ENCODE measurements around the gene EMP2. TPM values are rescaled to one million over a fixed set of nuclear protein-coding genes. Genes with fewer than 3 reads are reported as not detected.

The EMP2 gene
- total RNA-seq, 1 experiment from 2014 or later: 14.4 TPM

DNA sequence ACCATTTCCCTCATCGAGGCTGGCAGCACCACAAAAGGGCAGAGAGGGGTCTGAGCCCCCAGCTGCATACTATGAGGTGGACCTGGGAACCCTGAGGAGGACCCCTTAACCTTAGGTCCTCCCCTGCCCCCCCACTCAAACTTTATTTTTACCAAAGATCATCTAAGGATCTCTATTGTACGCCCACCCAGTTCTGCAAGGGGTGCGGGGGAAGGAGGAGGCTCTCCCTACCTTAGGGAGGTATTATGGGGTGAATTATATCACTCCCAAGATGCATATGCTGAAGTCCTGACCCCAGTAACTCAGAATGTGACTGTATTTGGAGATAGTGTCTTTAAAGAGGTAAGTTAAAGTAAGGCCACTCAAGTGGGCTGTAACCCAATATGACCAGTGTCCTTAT is 26.8 kb upstream of the EMP2 start:
- Histone ChIP-seq H2BK20ac (ENCODE audit: low read depth, low read length, poor library complexity, severe bottlenecking) (no peak overlapping the region), H3K9me3 (ENCODE audit: control insufficient read depth, low read depth, low read length) (no peaks in the 10 kb centered on the region), H3K4me2 (ENCODE audit: insufficient read depth, insufficient read length, low read length) (no peak overlapping the region), H4K20me1 (ENCODE audit: control insufficient read depth, insufficient read depth, insufficient read length) (no peaks in the 10 kb centered on the region), H2BK12ac (ENCODE audit: insufficient read length, low read depth, low read length) (no peak overlapping the region), H3K14ac (ENCODE audit: insufficient read depth, low read length) (no peak overlapping the region), H2AK5ac (ENCODE audit: insufficient read length, low read length) (no peak overlapping the region), H2BK120ac (ENCODE audit: low read depth, low read length, poor library complexity, severe bottlenecking) (no peak overlapping the region), H3K23ac (ENCODE audit: insufficient read length, low read depth, low read length) (no peak overlapping the region), H3K9ac (ENCODE audit: extremely low read depth, insufficient read length, low read length) (no peak overlapping the region), H3K79me2 (ENCODE audit: insufficient read depth, low read length) (no peaks in the 10 kb centered on the region), H2BK15ac (ENCODE audit: low read depth, low read length) (no peak overlapping the region), H3K27ac (ENCODE audit: insufficient read length, low read depth, low read length) (no peak overlapping the region), H2AFZ (ENCODE audit: low read length) (no peak overlapping the region), H2BK5ac (ENCODE audit: insufficient read length, low read length) (no peak overlapping the region), H3K27me3 (ENCODE audit: insufficient read depth, low read length) (no peaks in the 10 kb centered on the region), H4K5ac (ENCODE audit: insufficient read length, low read depth, low read length) (no peak overlapping the region), H3K79me1 (ENCODE audit: insufficient read depth, low read depth, low read length, poor library complexity, severe bottlenecking) (no peaks in the 10 kb centered on the region), H3K56ac (ENCODE audit: insufficient read length, low read depth, low read length) (no peak overlapping the region), H3K4ac (ENCODE audit: low read depth, low read length) (no peak overlapping the region), H3K18ac (ENCODE audit: insufficient read length, low read depth, low read length) (no peak overlapping the region), H3K23me2 (ENCODE audit: insufficient read length, low read depth, low read length, poor library complexity, severe bottlenecking) (no peaks in the 10 kb centered on the region), H3T11ph (ENCODE audit: low read length) (no peak overlapping the region), H4K8ac (replicated peaks; ENCODE audit: insufficient read length, low read depth, low read length) (no peak overlapping the region), H4K91ac (ENCODE audit: insufficient read length, low read depth, low read length) (no peak overlapping the region), H3K4me1 (ENCODE audit: insufficient read depth, low read length) (no peaks in the 10 kb centered on the region)
- Mint-ChIP-seq H3K27ac (no peak overlapping the region), H3K9me3 (no peaks in the 10 kb centered on the region; a peak in 1 of 5 replicates), H3K27me3 (ENCODE audit: low read depth) (peaks cover 4% of the 10 kb centered on the region), H3K4me1 (peaks cover 12 to 25% of the 10 kb centered on the region in 2 experiments), H3K36me3 (ENCODE audit: insufficient read depth in 1 of 3, low read depth in 3 of 3) (no peaks in the 10 kb centered on the region), H3K4me3 (no peak overlapping the region)
- TF ChIP-seq, protein P1, sequence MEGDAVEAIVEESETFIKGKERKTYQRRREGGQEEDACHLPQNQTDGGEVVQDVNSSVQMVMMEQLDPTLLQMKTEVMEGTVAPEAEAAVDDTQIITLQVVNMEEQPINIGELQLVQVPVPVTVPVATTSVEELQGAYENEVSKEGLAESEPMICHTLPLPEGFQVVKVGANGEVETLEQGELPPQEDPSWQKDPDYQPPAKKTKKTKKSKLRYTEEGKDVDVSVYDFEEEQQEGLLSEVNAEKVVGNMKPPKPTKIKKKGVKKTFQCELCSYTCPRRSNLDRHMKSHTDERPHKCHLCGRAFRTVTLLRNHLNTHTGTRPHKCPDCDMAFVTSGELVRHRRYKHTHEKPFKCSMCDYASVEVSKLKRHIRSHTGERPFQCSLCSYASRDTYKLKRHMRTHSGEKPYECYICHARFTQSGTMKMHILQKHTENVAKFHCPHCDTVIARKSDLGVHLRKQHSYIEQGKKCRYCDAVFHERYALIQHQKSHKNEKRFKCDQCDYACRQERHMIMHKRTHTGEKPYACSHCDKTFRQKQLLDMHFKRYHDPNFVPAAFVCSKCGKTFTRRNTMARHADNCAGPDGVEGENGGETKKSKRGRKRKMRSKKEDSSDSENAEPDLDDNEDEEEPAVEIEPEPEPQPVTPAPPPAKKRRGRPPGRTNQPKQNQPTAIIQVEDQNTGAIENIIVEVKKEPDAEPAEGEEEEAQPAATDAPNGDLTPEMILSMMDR (conservative IDR thresholded peaks at IDR 0.05): no peak
- DNase-seq: no peak
- WGBS (ENCODE audit: extremely low coverage, insufficient read length, low lambda C conversion rate): no CpG with 5 or more reads among the region's 3 CpGs

All from H9 (cell line).